Neural cell (in vitro differentiated cells): ENCODE data around the gene ZBED4. TPM values are rescaled to one million over a fixed set of nuclear protein-coding genes. Genes with fewer than 3 reads are reported as not detected.

Experiments used
- H2AFZ ChIP-seq: fragments of 200-600, 300-800 bp; sonication (generic), shearing (Covaris generic); 2 replicates; pipeline ENCODE4 v1.6.0; 2014; ENCODE audit warnings: low read depth, mild to moderate bottlenecking, antibody characterized with exemption, low read length, moderate library complexity
- H3F3A ChIP-seq: fragments of 200-600 bp; shearing (Covaris generic); 2 replicates; pipeline ENCODE4 v1.6.1; 2016; ENCODE audit warnings: mild to moderate bottlenecking, moderate library complexity, mixed read lengths, antibody characterized with exemption, low read length; ENCODE audit not compliant: insufficient read depth, poor library complexity, severe bottlenecking
- H3K27ac ChIP-seq: fragments of 200-600, 300-800 bp; sonication (generic), shearing (Covaris generic); 2 replicates; pipeline ENCODE4 v1.5.1; 2014; ENCODE audit warnings: mild to moderate bottlenecking, low read length, moderate library complexity
- H3K27me3 ChIP-seq: fragments of 300-800, 200-600 bp; sonication (generic), shearing (Covaris generic); 2 replicates; pipeline ENCODE4 v1.6.0; 2014; ENCODE audit warnings: mild to moderate bottlenecking, low read depth, low read length, moderate library complexity; ENCODE audit not compliant: insufficient read depth
- H3K36me3 ChIP-seq: fragments of 300-800, 200-600 bp; sonication (generic), shearing (Covaris generic); 2 replicates; pipeline ENCODE4 v1.5.1; 2014; ENCODE audit warnings: mild to moderate bottlenecking, antibody characterized with exemption, low read length, moderate library complexity; ENCODE audit not compliant: insufficient read depth
- H3K4me2 ChIP-seq: fragments of 300-800, 200-600 bp; sonication (generic), shearing (Covaris generic); 2 replicates; pipeline ENCODE4 v1.6.0; 2014; ENCODE audit warnings: mild to moderate bottlenecking, low read length
- H3K4me3 ChIP-seq: fragments of 300-800, 200-600 bp; sonication (generic), shearing (Covaris generic); 2 replicates; pipeline ENCODE4 v1.5.1; 2014; ENCODE audit warnings: mild to moderate bottlenecking, low read length, moderate library complexity
- H3K79me2 ChIP-seq: fragments of 200-600 bp; shearing (Covaris generic); replicated peaks from 2 replicates; pipeline ENCODE4 v1.6.0; 2014; ENCODE audit warnings: mild to moderate bottlenecking, low read length, moderate library complexity; ENCODE audit not compliant: insufficient read depth
- H3K9ac ChIP-seq: fragments of 300-800, 200-600 bp; sonication (generic), shearing (Covaris generic); 2 replicates; pipeline ENCODE4 v1.6.1; 2016; ENCODE audit warnings: mild to moderate bottlenecking, low read length, mixed read lengths
- H3K9me2 ChIP-seq: fragments of 200-600 bp; shearing (Covaris generic); 2 replicates; pipeline ENCODE4 v1.6.1; 2016; ENCODE audit warnings: mild to moderate bottlenecking, low read length, mixed read lengths; ENCODE audit not compliant: insufficient read depth
- H3K9me3 ChIP-seq: fragments of 200-600, 300-800 bp; sonication (generic), shearing (Covaris generic); 2 replicates; pipeline ENCODE4 v1.6.1; 2016; ENCODE audit warnings: mild to moderate bottlenecking, mixed run types, low read length, moderate library complexity, mixed read lengths
- H4K20me1 ChIP-seq: fragments of 200-600 bp; shearing (Covaris generic); 2 replicates; pipeline ENCODE4 v1.6.1; 2016; ENCODE audit warnings: mild to moderate bottlenecking, mixed run types; ENCODE audit not compliant: insufficient read depth
- CTCF ChIP-seq: fragments of 450-650 bp; IDR thresholded peaks from 2 replicates; pipeline ENCODE4 v1.5.1; 2014; ENCODE audit warnings: antibody characterized with exemption, mild to moderate bottlenecking, moderate library complexity; ENCODE audit not compliant: poor library complexity, severe bottlenecking
- EP300 ChIP-seq: fragments of 450-650 bp; conservative IDR thresholded peaks from 2 replicates; pipeline ENCODE4 v1.6.1; 2014; ENCODE audit warnings: antibody characterized with exemption, mild to moderate bottlenecking, moderate library complexity; ENCODE audit not compliant: poor library complexity, severe bottlenecking
- EZH2 ChIP-seq: fragments of 200-600, 300-800 bp; shearing (Covaris generic), sonication (generic); IDR thresholded peaks from 2 replicates; pipeline ENCODE4 v1.6.1; 2014; ENCODE audit warnings: antibody characterized with exemption, low read length, borderline replicate concordance, mild to moderate bottlenecking; ENCODE audit not compliant: insufficient read depth, poor library complexity, severe bottlenecking
- MXI1 ChIP-seq: fragments of 450-650 bp; conservative IDR thresholded peaks from 2 replicates; pipeline ENCODE4 v1.6.1; 2014; ENCODE audit warnings: antibody characterized with exemption, mild to moderate bottlenecking; ENCODE audit not compliant: poor library complexity, severe bottlenecking
- POLR2AphosphoS5 ChIP-seq: IDR thresholded peaks from 2 replicates; pipeline ENCODE4 v1.6.1; 2012
- RAD21 ChIP-seq: fragments of 450-650 bp; conservative IDR thresholded peaks from 2 replicates; pipeline ENCODE4 v1.6.1; 2014; ENCODE audit warnings: antibody characterized with exemption, mild to moderate bottlenecking, moderate library complexity
- REST ChIP-seq: IDR thresholded peaks from 2 replicates; pipeline ENCODE4 v1.6.1; 2012; ENCODE audit warnings: borderline replicate concordance
- SMC3 ChIP-seq: fragments of 450-650 bp; conservative IDR thresholded peaks from 2 replicates; pipeline ENCODE4 v1.6.1; 2014; ENCODE audit warnings: antibody characterized with exemption, mild to moderate bottlenecking, moderate library complexity; ENCODE audit not compliant: poor library complexity
- TAF1 ChIP-seq: IDR thresholded peaks from 2 replicates; pipeline ENCODE4 v1.6.1; 2012; ENCODE audit warnings: low read depth
- polyA plus RNA-seq: library from polyadenylated mRNA; depleted of rRNA; stranded (reverse); fragments of >200 nt; gene quantifications from 2 replicates; pipeline ENCODE4 v1.2.3, GENCODE V29; 2014

The ZBED4 gene
- polyA plus RNA-seq, 1 donor from 2014 or later = 15.0 TPM

GRCh38 chr22:49867303-49868265, 13.9 kb downstream of the ZBED4 start:
- Histone ChIP-seq H4K20me1 (no peaks in the 10 kb centered on the region), H3K9me3 (peaks cover 15% of the 10 kb centered on the region), H3K36me3 (no peaks in the 10 kb centered on the region), H3K4me3 (no peak overlapping the region), H3K4me2 (no peak overlapping the region), H3K27me3 (no peaks in the 10 kb centered on the region), H3K9me2 (no peaks in the 10 kb centered on the region), H3K9ac (no peak overlapping the region), H2AFZ (no peak overlapping the region), H3K27ac (no peak overlapping the region), H3K79me2 (peaks cover 90% of the 10 kb centered on the region), H3F3A (no peaks in the 10 kb centered on the region)
- TF ChIP-seq RAD21 = no peak
- no peak for TF ChIP-seq POLR2AphosphoS5

- Histone ChIP-seq H3K27ac (no peak overlapping the region), H3K9me2 (no peaks in the 10 kb centered on the region), H3K4me2 (no peak overlapping the region), H3K27me3 (no peaks in the 10 kb centered on the region), H2AFZ (no peak overlapping the region), H3K9me3 (peaks cover 15% of the 10 kb centered on the region), H3F3A (no peaks in the 10 kb centered on the region), H3K9ac (no peak overlapping the region), H3K4me3 (no peak overlapping the region), H4K20me1 (no peaks in the 10 kb centered on the region), H3K79me2 (peaks cover 91% of the 10 kb centered on the region), H3K36me3 (no peaks in the 10 kb centered on the region)
- TF ChIP-seq MXI1 (no peak), EP300 (no peak), REST (no peak), EZH2 (no peak), SMC3 (no peak), RAD21 (no peak), TAF1 (no peak), POLR2AphosphoS5 (no peak), CTCF (no peak)
Measured at GRCh38 chr22:49869086-49869830, 15.6 kb downstream of the ZBED4 start.
